ENCODE measurements around the gene GUCY1B1. TPM values are rescaled to one million over a fixed set of nuclear protein-coding genes. Genes with fewer than 3 reads are reported as not detected.

The GUCY1B1 gene
- total and polyA plus RNA-seq, 9 of the 15 experiments (the other 6 are each of a cell fraction or from before 2014, with no cell fraction given): not detected

DNA sequence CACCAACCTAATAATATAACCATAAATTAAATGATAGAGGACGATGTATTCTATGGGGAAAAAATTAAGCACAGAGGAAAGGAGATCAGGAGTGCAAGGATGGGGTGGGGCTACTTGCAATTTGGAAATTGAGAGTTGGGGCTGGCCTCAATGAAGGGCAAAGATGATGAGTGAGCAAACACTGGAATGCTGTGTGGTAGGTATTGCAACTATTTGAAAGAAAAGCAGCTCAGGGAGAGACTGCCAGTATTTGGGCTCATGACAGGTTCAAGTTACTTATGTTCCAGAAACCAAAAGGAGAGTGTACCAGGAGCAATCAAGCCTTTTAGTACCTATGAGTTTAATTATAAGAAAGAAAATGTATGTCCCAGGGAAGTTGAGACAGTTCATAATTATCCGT lies 59.8 kb downstream of the GUCY1B1 start:
- no peaks in the 10 kb centered on the region for H3K79me2 ChIP-seq (ENCODE audit: control insufficient read depth, insufficient read depth, low read length)
- H3K27me3 ChIP-seq (ENCODE audit: control insufficient read depth in 2 of 2, insufficient read depth in 2 of 2, low read length in 2 of 2): no peaks in the 10 kb centered on the region
- no peak overlapping the region for H3K9ac ChIP-seq (ENCODE audit: insufficient read depth in 1 of 2, low read depth in 2 of 2, low read length in 2 of 2)
- no peak overlapping the region for H3K4me3 ChIP-seq
- no peaks in the 10 kb centered on the region for H3K36me3 ChIP-seq (ENCODE audit: control insufficient read depth, insufficient read depth, low read length)
- H3K4me2 ChIP-seq (ENCODE audit: insufficient read depth, low read length): no peak overlapping the region
- 0% methylated on average over 2 of the region's 2 CpGs for WGBS (ENCODE audit: insufficient coverage, low coverage, missing lambda C conversion rate)
- CTCF ChIA-PET (ENCODE audit: low intra/inter-chr PET ratio): no interaction called here
- no peak overlapping the region for H2AFZ ChIP-seq (ENCODE audit: low read depth, low read length)
- BruUV-seq (replicated peaks): no TSS peak
- ATAC-seq (no peak), DNase-seq (ENCODE audit: extremely low read depth in 1 of 4, low spot score in 3 of 4) (no peak), FAIRE-seq (no peak)
- in situ Hi-C loops (cut with MboI): no loop called here
- no peaks in the 10 kb centered on the region for H3K9me3 ChIP-seq (replicated peaks; ENCODE audit: control insufficient read depth, insufficient read depth, low read depth, low read length)
- no peaks in the 10 kb centered on the region for H3K4me1 ChIP-seq (replicated peaks in 1 of 2; ENCODE audit: control insufficient read depth in 2 of 2, insufficient read depth in 2 of 2, low read length in 2 of 2)
- TF ChIP-seq PRPF4 (IDR thresholded peaks at IDR 0.05; ENCODE audit: insufficient read depth, low read depth, low read length, poor library complexity, severe bottlenecking) (no peak), SAFB (IDR thresholded peaks at IDR 0.05; ENCODE audit: borderline replicate concordance, low read depth, low read length) (no peak), ZNF239 (CRISPR knock-in tag; IDR thresholded peaks at IDR 0.05) (no peak), SNRNP70 (optimal IDR thresholded peaks at IDR 0.05; ENCODE audit: low read depth, low read length) (no peak), XRCC3 (IDR thresholded peaks at IDR 0.05) (no peak), MCM7 (IDR thresholded peaks at IDR 0.05) (no peak), KAT8 (IDR thresholded peaks at IDR 0.05; ENCODE audit: low read depth) (no peak), KLF10 (CRISPR knock-in tag; IDR thresholded peaks at IDR 0.05) (no peak), SP2 (IDR thresholded peaks at IDR 0.05; ENCODE audit: extremely low read depth, low read depth, low read length, poor library complexity, severe bottlenecking) (no peak), ZNF124 (CRISPR knock-in tag; IDR thresholded peaks at IDR 0.05) (no peak), U2AF1 (optimal IDR thresholded peaks at IDR 0.05; ENCODE audit: low read depth, low read length) (no peak), SAFB2 (IDR thresholded peaks at IDR 0.05; ENCODE audit: borderline replicate concordance, low read depth, low read length, severe bottlenecking) (no peak), ZKSCAN8 (CRISPR knock-in tag; IDR thresholded peaks at IDR 0.05) (no peak), IRF9 (tag; IDR thresholded peaks at IDR 0.05) (no peak), MBD2 (IDR thresholded peaks at IDR 0.05; ENCODE audit: borderline replicate concordance, low read depth) (no peak), NUFIP1 (IDR thresholded peaks at IDR 0.05; ENCODE audit: partially characterized antibody) (no peak), HDAC1 (IDR thresholded peaks at IDR 0.05) (no peak), TRIM28 (IDR thresholded peaks at IDR 0.05) (no peak)
- intact Hi-C loops (cut with micrococcal nuclease): no loop called here
- no peak overlapping the region for H3K27ac ChIP-seq (ENCODE audit: extremely low read depth, low read depth, low read length)
- POLR2A ChIA-PET: no interaction called here
- H4K20me1 ChIP-seq (replicated peaks; ENCODE audit: control insufficient read depth, insufficient read depth, low read length): no peaks in the 10 kb centered on the region
- no peaks in the 10 kb centered on the region for H3K9me1 ChIP-seq (ENCODE audit: control insufficient read depth, insufficient read depth, low read length)
